ENCODE data around the gene PRKN.
"Not testable (repeated sequence)": the region's sequence is repeated elsewhere in the genome, so short reads cannot be mapped to it uniquely, and the experiment has no call there.

The PRKN gene

GRCh38 chr6:161822204-161822603, 905.4 kb downstream of the PRKN start:
- not testable (repeated sequence) for ATAC-seq (ENCODE audit: low read depth); H3K4me3 Mint-ChIP-seq; H3K36me3 Mint-ChIP-seq; H3K27ac Mint-ChIP-seq; H3K4me1 Mint-ChIP-seq; H3K27me3 Mint-ChIP-seq; DNase-seq (ENCODE audit: low spot score in 2 of 2); H3K9me3 Mint-ChIP-seq

- DNase-seq (ENCODE audit: low spot score in 2 of 2) (no peak), ATAC-seq (ENCODE audit: low read depth) (no peak)
- Mint-ChIP-seq H3K27me3 (no peaks in the 10 kb centered on the region), H3K4me3 (no peak overlapping the region), H3K4me1 (no peaks in the 10 kb centered on the region), H3K9me3 (peaks cover 1% of the 10 kb centered on the region), H3K36me3 (peaks cover 2% of the 10 kb centered on the region), H3K27ac (no peak overlapping the region)
These were observed 909.7 kb downstream of the PRKN start for GRCh38 chr6:161817881-161818280.

- H3K27ac Mint-ChIP-seq = no peak overlapping the region
- no peak overlapping the region for H3K4me3 Mint-ChIP-seq
- peaks cover 3% of the 10 kb centered on the region for H3K9me3 Mint-ChIP-seq
- H3K36me3 Mint-ChIP-seq = peaks cover 2% of the 10 kb centered on the region
- DNase-seq (ENCODE audit: low spot score in 2 of 2) = no peak
- ATAC-seq (ENCODE audit: low read depth) = no peak
- no peaks in the 10 kb centered on the region for H3K4me1 Mint-ChIP-seq
- H3K27me3 Mint-ChIP-seq = no peaks in the 10 kb centered on the region
These were observed 911.6 kb downstream of the PRKN start for GRCh38 chr6:161815965-161816364.

- Mint-ChIP-seq H3K27ac (no peak overlapping the region), H3K27me3 (no peaks in the 10 kb centered on the region), H3K4me1 (no peaks in the 10 kb centered on the region), H3K9me3 (peaks cover 3% of the 10 kb centered on the region), H3K4me3 (no peak overlapping the region), H3K36me3 (peaks cover 2% of the 10 kb centered on the region)
- no peak for ATAC-seq (ENCODE audit: low read depth)
- DNase-seq (ENCODE audit: low spot score in 2 of 2) = no peak
These were observed 914.4 kb downstream of the PRKN start for GRCh38 chr6:161813156-161813555.

- no peak for ATAC-seq (ENCODE audit: low read depth)
- no peaks in the 10 kb centered on the region for H3K4me1 Mint-ChIP-seq
- no peaks in the 10 kb centered on the region for H3K27me3 Mint-ChIP-seq
These were observed 917.6 kb downstream of the PRKN start for GRCh38 chr6:161809971-161810370.

GRCh38 chr6:161804838-161805237, 922.7 kb downstream of the PRKN start:
- Mint-ChIP-seq H3K9me3 (no peaks in the 10 kb centered on the region), H3K27me3 (no peaks in the 10 kb centered on the region), H3K27ac (no peak overlapping the region), H3K4me3 (no peak overlapping the region), H3K4me1 (no peaks in the 10 kb centered on the region), H3K36me3 (peaks cover 2% of the 10 kb centered on the region)
- DNase-seq (ENCODE audit: low spot score in 2 of 2) = no peak
- ATAC-seq (ENCODE audit: low read depth) = no peak

More at GRCh38 chr6:161809971-161810370, 917.6 kb downstream of the PRKN start:
- Mint-ChIP-seq H3K4me3 (no peak overlapping the region), H3K36me3 (peaks cover 3% of the 10 kb centered on the region), H3K9me3 (peaks cover 3% of the 10 kb centered on the region), H3K27ac (no peak overlapping the region)
- DNase-seq (ENCODE audit: low spot score in 2 of 2) = no peak

- H3K36me3 Mint-ChIP-seq = peaks cover 2% of the 10 kb centered on the region
- H3K4me3 Mint-ChIP-seq = no peak overlapping the region
- H3K27me3 Mint-ChIP-seq = no peaks in the 10 kb centered on the region
- ATAC-seq (ENCODE audit: low read depth) (no peak), DNase-seq (ENCODE audit: low spot score in 2 of 2) (no peak)
- H3K9me3 Mint-ChIP-seq = no peaks in the 10 kb centered on the region
- no peak overlapping the region for H3K27ac Mint-ChIP-seq
- no peaks in the 10 kb centered on the region for H3K4me1 Mint-ChIP-seq
These were observed 924.4 kb downstream of the PRKN start for GRCh38 chr6:161803131-161803530.

- Mint-ChIP-seq H3K27me3 (no peaks in the 10 kb centered on the region), H3K36me3 (peaks cover 2% of the 10 kb centered on the region), H3K4me3 (no peak overlapping the region), H3K27ac (no peak overlapping the region), H3K4me1 (no peaks in the 10 kb centered on the region), H3K9me3 (no peaks in the 10 kb centered on the region)
- ATAC-seq (ENCODE audit: low read depth) (no peak), DNase-seq (ENCODE audit: low spot score in 2 of 2) (no peak)
These were observed 925.3 kb downstream of the PRKN start for GRCh38 chr6:161802231-161802630.

GRCh38 chr6:161798844-161799394, 928.6 kb downstream of the PRKN start:
- H3K27me3 Mint-ChIP-seq = no peaks in the 10 kb centered on the region
- no peaks in the 10 kb centered on the region for H3K4me1 Mint-ChIP-seq
- DNase-seq (ENCODE audit: low spot score in 2 of 2) (no peak), ATAC-seq (ENCODE audit: low read depth) (no peak)
- H3K9me3 Mint-ChIP-seq = no peaks in the 10 kb centered on the region
- no peak overlapping the region for H3K27ac Mint-ChIP-seq
- H3K36me3 Mint-ChIP-seq = no peaks in the 10 kb centered on the region
- H3K4me3 Mint-ChIP-seq = no peak overlapping the region

GRCh38 chr6:161796681-161797080, 930.9 kb downstream of the PRKN start:
- DNase-seq (ENCODE audit: low spot score in 2 of 2) (no peak), ATAC-seq (ENCODE audit: low read depth) (no peak)
- no peaks in the 10 kb centered on the region for H3K36me3 Mint-ChIP-seq
- no peak overlapping the region for H3K27ac Mint-ChIP-seq
- H3K4me1 Mint-ChIP-seq = no peaks in the 10 kb centered on the region
- peaks cover 4% of the 10 kb centered on the region for H3K9me3 Mint-ChIP-seq
- no peak overlapping the region for H3K4me3 Mint-ChIP-seq
- no peaks in the 10 kb centered on the region for H3K27me3 Mint-ChIP-seq

GRCh38 chr6:161792851-161793493, 934.6 kb downstream of the PRKN start:
- no peak for ATAC-seq (ENCODE audit: low read depth)

GRCh38 chr6:161788531-161788930, 939.0 kb downstream of the PRKN start:
- no peak for ATAC-seq (ENCODE audit: low read depth)
- no peak for DNase-seq (ENCODE audit: low spot score in 2 of 2)
- Mint-ChIP-seq H3K36me3 (peaks cover 6% of the 10 kb centered on the region), H3K4me3 (no peak overlapping the region), H3K9me3 (peaks cover 8% of the 10 kb centered on the region), H3K27me3 (no peaks in the 10 kb centered on the region), H3K4me1 (no peaks in the 10 kb centered on the region), H3K27ac (no peak overlapping the region)

More at GRCh38 chr6:161792851-161793493, 934.6 kb downstream of the PRKN start:
- Mint-ChIP-seq H3K9me3 (peaks cover 4% of the 10 kb centered on the region), H3K4me1 (no peaks in the 10 kb centered on the region), H3K27me3 (no peaks in the 10 kb centered on the region), H3K4me3 (no peak overlapping the region), H3K36me3 (peaks cover 2% of the 10 kb centered on the region), H3K27ac (no peak overlapping the region)
- DNase-seq (ENCODE audit: low spot score in 2 of 2) = no peak

- H3K9me3 Mint-ChIP-seq = no peaks in the 10 kb centered on the region
- DNase-seq (ENCODE audit: low spot score in 2 of 2) = no peak
These were observed 955.4 kb downstream of the PRKN start for GRCh38 chr6:161772176-161772575.

GRCh38 chr6:161761966-161762365, 965.6 kb downstream of the PRKN start:
- Mint-ChIP-seq H3K27me3 (no peaks in the 10 kb centered on the region), H3K4me1 (no peaks in the 10 kb centered on the region), H3K27ac (no peak overlapping the region), H3K36me3 (no peaks in the 10 kb centered on the region), H3K9me3 (no peaks in the 10 kb centered on the region), H3K4me3 (no peak overlapping the region)
- no peak for ATAC-seq (ENCODE audit: low read depth)
- no peak for DNase-seq (ENCODE audit: low spot score in 2 of 2)

More at GRCh38 chr6:161772176-161772575, 955.4 kb downstream of the PRKN start:
- no peak overlapping the region for H3K27ac Mint-ChIP-seq
- no peak for ATAC-seq (ENCODE audit: low read depth)
- H3K4me1 Mint-ChIP-seq = no peaks in the 10 kb centered on the region
- no peaks in the 10 kb centered on the region for H3K27me3 Mint-ChIP-seq
- H3K36me3 Mint-ChIP-seq = no peaks in the 10 kb centered on the region
- no peak overlapping the region for H3K4me3 Mint-ChIP-seq

- Mint-ChIP-seq H3K4me1 (no peaks in the 10 kb centered on the region), H3K27me3 (no peaks in the 10 kb centered on the region), H3K27ac (no peak overlapping the region), H3K9me3 (no peaks in the 10 kb centered on the region), H3K36me3 (no peaks in the 10 kb centered on the region), H3K4me3 (no peak overlapping the region)
- ATAC-seq (ENCODE audit: low read depth) = no peak
- DNase-seq (ENCODE audit: low spot score in 2 of 2) = no peak
These were observed 972.5 kb downstream of the PRKN start for GRCh38 chr6:161755080-161755479.

All from memory B cell (primary cell).